ENCODE data around the gene ZNF480. TPM values are rescaled to one million over a fixed set of nuclear protein-coding genes. Genes with fewer than 3 reads are reported as not detected.

The ZNF480 gene
- total and polyA plus RNA-seq, 2 of the 8 experiments (the other 6 are each of a cell fraction or from before 2014, with no cell fraction given): 3.4 to 32.9 TPM

DNA sequence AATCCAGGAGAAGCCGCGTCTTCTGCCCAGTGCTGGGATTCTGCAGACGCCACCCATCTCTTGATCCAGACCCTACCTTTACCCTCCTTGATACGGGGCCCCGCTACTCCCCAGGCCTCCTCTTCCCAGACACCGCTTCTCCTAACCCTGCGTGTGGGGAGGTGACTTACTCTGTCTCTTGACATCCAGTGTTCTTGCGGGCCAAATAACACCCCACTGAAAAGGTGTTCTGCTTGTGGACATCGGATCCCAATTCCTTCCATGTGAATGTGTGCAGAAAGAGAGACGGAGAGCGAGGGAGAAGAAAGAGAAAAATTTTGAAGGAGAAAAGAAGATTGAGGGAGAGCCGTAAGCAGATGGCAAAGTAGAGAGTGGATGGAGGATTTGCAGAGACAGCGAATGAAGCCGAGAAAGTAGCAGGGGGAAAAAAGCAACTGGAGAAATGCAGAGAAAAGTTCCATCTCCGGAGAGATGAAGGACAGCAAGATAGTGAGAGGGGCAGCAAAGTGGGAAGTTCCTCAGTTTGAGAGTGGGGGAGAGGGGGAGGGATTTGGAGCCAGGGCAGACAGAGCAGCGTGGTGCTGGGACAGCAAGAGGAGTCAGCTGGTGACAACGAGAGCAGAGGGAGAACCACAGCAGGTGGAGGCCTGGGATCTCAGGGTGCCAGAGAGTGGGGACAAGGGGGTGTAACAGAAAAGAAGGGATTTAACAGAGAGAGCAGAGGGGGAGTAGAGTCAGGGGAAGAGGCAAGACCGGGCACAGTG lies 814 bp downstream of the ZNF480 start (continued):
- no peak for TF ChIP-seq CBX5 (IDR thresholded peaks at IDR 0.05; ENCODE audit: low read depth, low read length)
- TF ChIP-seq BRCA1 (IDR thresholded peaks at IDR 0.05; ENCODE audit: low read depth, low read length): no peak
- no peak for TF ChIP-seq MAX (IDR thresholded peaks at IDR 0.05)
- TF ChIP-seq GTF2F1 (IDR thresholded peaks at IDR 0.05; ENCODE audit: borderline replicate concordance, low read depth, low read length): no peak
- TF ChIP-seq, protein P1, sequence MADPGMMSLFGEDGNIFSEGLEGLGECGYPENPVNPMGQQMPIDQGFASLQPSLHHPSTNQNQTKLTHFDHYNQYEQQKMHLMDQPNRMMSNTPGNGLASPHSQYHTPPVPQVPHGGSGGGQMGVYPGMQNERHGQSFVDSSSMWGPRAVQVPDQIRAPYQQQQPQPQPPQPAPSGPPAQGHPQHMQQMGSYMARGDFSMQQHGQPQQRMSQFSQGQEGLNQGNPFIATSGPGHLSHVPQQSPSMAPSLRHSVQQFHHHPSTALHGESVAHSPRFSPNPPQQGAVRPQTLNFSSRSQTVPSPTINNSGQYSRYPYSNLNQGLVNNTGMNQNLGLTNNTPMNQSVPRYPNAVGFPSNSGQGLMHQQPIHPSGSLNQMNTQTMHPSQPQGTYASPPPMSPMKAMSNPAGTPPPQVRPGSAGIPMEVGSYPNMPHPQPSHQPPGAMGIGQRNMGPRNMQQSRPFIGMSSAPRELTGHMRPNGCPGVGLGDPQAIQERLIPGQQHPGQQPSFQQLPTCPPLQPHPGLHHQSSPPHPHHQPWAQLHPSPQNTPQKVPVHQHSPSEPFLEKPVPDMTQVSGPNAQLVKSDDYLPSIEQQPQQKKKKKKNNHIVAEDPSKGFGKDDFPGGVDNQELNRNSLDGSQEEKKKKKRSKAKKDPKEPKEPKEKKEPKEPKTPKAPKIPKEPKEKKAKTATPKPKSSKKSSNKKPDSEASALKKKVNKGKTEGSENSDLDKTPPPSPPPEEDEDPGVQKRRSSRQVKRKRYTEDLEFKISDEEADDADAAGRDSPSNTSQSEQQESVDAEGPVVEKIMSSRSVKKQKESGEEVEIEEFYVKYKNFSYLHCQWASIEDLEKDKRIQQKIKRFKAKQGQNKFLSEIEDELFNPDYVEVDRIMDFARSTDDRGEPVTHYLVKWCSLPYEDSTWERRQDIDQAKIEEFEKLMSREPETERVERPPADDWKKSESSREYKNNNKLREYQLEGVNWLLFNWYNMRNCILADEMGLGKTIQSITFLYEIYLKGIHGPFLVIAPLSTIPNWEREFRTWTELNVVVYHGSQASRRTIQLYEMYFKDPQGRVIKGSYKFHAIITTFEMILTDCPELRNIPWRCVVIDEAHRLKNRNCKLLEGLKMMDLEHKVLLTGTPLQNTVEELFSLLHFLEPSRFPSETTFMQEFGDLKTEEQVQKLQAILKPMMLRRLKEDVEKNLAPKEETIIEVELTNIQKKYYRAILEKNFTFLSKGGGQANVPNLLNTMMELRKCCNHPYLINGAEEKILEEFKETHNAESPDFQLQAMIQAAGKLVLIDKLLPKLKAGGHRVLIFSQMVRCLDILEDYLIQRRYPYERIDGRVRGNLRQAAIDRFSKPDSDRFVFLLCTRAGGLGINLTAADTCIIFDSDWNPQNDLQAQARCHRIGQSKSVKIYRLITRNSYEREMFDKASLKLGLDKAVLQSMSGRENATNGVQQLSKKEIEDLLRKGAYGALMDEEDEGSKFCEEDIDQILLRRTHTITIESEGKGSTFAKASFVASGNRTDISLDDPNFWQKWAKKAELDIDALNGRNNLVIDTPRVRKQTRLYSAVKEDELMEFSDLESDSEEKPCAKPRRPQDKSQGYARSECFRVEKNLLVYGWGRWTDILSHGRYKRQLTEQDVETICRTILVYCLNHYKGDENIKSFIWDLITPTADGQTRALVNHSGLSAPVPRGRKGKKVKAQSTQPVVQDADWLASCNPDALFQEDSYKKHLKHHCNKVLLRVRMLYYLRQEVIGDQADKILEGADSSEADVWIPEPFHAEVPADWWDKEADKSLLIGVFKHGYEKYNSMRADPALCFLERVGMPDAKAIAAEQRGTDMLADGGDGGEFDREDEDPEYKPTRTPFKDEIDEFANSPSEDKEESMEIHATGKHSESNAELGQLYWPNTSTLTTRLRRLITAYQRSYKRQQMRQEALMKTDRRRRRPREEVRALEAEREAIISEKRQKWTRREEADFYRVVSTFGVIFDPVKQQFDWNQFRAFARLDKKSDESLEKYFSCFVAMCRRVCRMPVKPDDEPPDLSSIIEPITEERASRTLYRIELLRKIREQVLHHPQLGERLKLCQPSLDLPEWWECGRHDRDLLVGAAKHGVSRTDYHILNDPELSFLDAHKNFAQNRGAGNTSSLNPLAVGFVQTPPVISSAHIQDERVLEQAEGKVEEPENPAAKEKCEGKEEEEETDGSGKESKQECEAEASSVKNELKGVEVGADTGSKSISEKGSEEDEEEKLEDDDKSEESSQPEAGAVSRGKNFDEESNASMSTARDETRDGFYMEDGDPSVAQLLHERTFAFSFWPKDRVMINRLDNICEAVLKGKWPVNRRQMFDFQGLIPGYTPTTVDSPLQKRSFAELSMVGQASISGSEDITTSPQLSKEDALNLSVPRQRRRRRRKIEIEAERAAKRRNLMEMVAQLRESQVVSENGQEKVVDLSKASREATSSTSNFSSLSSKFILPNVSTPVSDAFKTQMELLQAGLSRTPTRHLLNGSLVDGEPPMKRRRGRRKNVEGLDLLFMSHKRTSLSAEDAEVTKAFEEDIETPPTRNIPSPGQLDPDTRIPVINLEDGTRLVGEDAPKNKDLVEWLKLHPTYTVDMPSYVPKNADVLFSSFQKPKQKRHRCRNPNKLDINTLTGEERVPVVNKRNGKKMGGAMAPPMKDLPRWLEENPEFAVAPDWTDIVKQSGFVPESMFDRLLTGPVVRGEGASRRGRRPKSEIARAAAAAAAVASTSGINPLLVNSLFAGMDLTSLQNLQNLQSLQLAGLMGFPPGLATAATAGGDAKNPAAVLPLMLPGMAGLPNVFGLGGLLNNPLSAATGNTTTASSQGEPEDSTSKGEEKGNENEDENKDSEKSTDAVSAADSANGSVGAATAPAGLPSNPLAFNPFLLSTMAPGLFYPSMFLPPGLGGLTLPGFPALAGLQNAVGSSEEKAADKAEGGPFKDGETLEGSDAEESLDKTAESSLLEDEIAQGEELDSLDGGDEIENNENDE (IDR thresholded peaks at IDR 0.05; ENCODE audit: insufficient replicate concordance, low read length): no peak
- TF ChIP-seq RNF2 (IDR thresholded peaks at IDR 0.05; ENCODE audit: borderline replicate concordance, low read depth, low read length, missing control alignments, poor library complexity, severe bottlenecking): no peak

Measured in H1 (cell line).